Activated CD4-positive, alpha-beta T cell treated with anti-CD3 and anti-CD28 coated beads for 36 hours (primary cell): Measurements from ENCODE around the gene SVOPL. TPM values are rescaled to one million over a fixed set of nuclear protein-coding genes. Genes with fewer than 3 reads are reported as not detected.

ENCODE experiments used
- ATAC-seq: fragments of 200-7000 bp; cut with Tn5 transposase; one replicate; pipeline ENCODE4 v1.10.0; 2021; ENCODE audit warnings: mild to moderate bottlenecking, moderate library complexity
- CTCF ChIA-PET: fragments of 350-600 bp; sonication (Branson Sonifier 250); formaldehyde crosslinking; loops from one replicate; lab custom pipeline; 2021; ENCODE audit warnings: antibody characterized with exemption; lab: Charles Lee
- POLR2A ChIA-PET: fragments of 350-600 bp; sonication (Branson Sonifier 250); formaldehyde crosslinking; loops from one replicate; lab custom pipeline; 2021; ENCODE audit warnings: antibody characterized with exemption, inconsistent platforms; lab: Charles Lee
- DNase-seq: peaks from one replicate; pipeline ENCODE4 v3.0.0-alpha.2; 2020
- H3K27ac Mint-ChIP-seq: one replicate; pipeline ENCODE4 v1.8.0; 2021; ENCODE audit warnings: mixed read lengths
- H3K27me3 Mint-ChIP-seq: one replicate; pipeline ENCODE4 v1.8.0; 2021; ENCODE audit warnings: mixed read lengths
- H3K36me3 Mint-ChIP-seq: one replicate; pipeline ENCODE4 v1.8.0; 2021; ENCODE audit warnings: low read depth, mixed read lengths
- H3K4me1 Mint-ChIP-seq: one replicate; pipeline ENCODE4 v1.8.0; 2021; ENCODE audit warnings: mixed read lengths
- H3K4me3 Mint-ChIP-seq: one replicate; pipeline ENCODE4 v1.8.0; 2021; ENCODE audit warnings: mild to moderate bottlenecking, moderate library complexity, mixed read lengths
- H3K9me3 Mint-ChIP-seq: one replicate; pipeline ENCODE4 v1.8.0; 2021; ENCODE audit warnings: low read depth, mixed read lengths
- intact Hi-C, 2 experiments: fragments of 100-400 bp; cut with DNase I in 1 of 2; cut with micrococcal nuclease in 1 of 2; formaldehyde crosslinking; loops; one replicate each; pipeline versions ENCODE4 v1.14.2 to v1.15.1; 2022 to 2024; cut with DNase I, micrococcal nuclease
- total RNA-seq, 2 experiments: library from RNA; stranded (reverse); gene quantifications; one replicate each; pipeline ENCODE4 v1.2.3, GENCODE V29; 2021

SVOPL gene
- total RNA-seq, 2 experiments from 2014 or later, result not detected

DNA sequence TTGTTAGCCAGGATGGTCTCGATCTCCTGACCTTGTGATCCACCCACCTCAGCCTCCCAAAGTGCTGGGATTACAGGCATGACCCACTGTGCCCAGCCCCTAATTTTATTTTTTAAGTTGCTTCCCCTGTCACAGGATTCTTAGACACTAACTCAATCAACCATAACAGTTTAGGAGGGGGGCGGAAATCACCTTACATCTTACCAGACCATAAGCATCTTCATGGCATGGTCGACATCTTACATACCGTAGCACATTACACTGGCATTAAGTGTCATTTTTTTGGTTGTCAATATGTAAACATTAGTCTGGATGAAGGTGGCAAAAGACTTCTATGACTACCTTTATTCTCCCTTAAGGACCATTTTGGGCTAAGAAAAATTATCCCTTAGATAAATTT, 145.5 kb downstream of the SVOPL start:
- Mint-ChIP-seq H3K27ac (no peak overlapping the region), H3K9me3 (peaks cover 43% of the 10 kb centered on the region), H3K4me3 (no peak overlapping the region), H3K36me3 (peaks cover 89% of the 10 kb centered on the region), H3K27me3 (no peaks in the 10 kb centered on the region), H3K4me1 (no peaks in the 10 kb centered on the region)
- intact Hi-C loops, result no loop called here
- no peak for ATAC-seq
- DNase-seq, result no peak
- POLR2A ChIA-PET, result no interaction called here
- CTCF ChIA-PET, result interaction anchor here (0.6 kb wide), 1 partner anchor 1501 kb away, joined by 3 read pairs; no protein-coding TSS in a partner anchor

- CTCF ChIA-PET, result no interaction called here
- intact Hi-C loops, result no loop called here
- peaks cover 41% of the 10 kb centered on the region for H3K9me3 Mint-ChIP-seq
- DNase-seq (no peak), ATAC-seq (no peak)
- no peak overlapping the region for H3K27ac Mint-ChIP-seq
- H3K4me1 Mint-ChIP-seq, result no peaks in the 10 kb centered on the region
- no peaks in the 10 kb centered on the region for H3K27me3 Mint-ChIP-seq
- H3K36me3 Mint-ChIP-seq, result peaks cover 88% of the 10 kb centered on the region
- POLR2A ChIA-PET, result no interaction called here
- no peak overlapping the region for H3K4me3 Mint-ChIP-seq
Measured at GRCh38 chr7:138554674-138555073, 146.5 kb downstream of the SVOPL start.

DNA sequence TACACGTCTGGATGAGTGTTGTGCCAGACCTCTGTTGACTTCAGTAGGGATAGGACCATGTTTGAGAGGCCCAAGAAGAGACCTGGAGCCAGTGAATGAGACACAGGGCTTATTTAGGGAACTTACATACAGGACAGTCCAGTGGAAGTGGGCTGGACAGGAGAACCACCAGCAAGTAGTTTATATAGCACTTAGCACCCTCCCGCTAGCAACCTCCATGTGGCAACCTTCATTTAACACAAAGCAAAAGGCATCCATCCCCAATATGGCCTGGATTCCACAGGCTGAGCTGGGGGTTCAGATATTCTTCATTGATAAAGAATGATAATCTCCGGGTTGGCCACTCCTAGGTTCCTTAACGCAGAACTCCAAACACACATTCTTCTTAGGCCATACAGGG, 147.4 kb downstream of the SVOPL start:
- H3K36me3 Mint-ChIP-seq, result peaks cover 86% of the 10 kb centered on the region
- no peak overlapping the region for H3K4me3 Mint-ChIP-seq
- H3K9me3 Mint-ChIP-seq, result peaks cover 41% of the 10 kb centered on the region
- ChIA-PET POLR2A (no interaction called here), CTCF (no interaction called here)
- no peaks in the 10 kb centered on the region for H3K27me3 Mint-ChIP-seq
- intact Hi-C loops, result no loop called here
- H3K4me1 Mint-ChIP-seq, result no peaks in the 10 kb centered on the region
- DNase-seq (no peak), ATAC-seq (no peak)
- no peak overlapping the region for H3K27ac Mint-ChIP-seq

DNA sequence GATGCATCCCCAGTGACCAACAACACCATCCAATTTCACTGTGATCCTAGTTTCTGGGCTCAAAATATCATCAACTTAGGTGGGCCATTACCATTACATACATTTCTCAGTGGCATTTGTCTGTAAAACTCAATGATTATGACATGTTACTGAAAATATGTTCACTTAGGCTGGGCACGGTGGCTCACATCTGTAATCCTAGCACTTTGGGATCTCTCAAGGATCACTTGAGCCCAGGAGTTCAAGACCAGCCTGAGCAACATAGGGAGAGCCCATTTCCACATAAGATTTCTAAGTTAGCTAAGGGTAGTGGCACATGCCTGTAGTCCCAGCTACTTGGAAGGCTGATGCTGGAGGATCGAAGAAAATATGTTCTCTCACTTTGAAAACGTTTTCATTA, 150.1 kb downstream of the SVOPL start:
- intact Hi-C loops, result no loop called here
- ATAC-seq, result no peak
- Mint-ChIP-seq H3K27ac (no peak overlapping the region), H3K36me3 (peaks cover 70% of the 10 kb centered on the region), H3K27me3 (no peaks in the 10 kb centered on the region), H3K4me1 (no peaks in the 10 kb centered on the region), H3K9me3 (peaks cover 21% of the 10 kb centered on the region), H3K4me3 (no peak overlapping the region)
- ChIA-PET POLR2A (no interaction called here), CTCF (no interaction called here)
- DNase-seq, result no peak

GRCh38 chr7:138550337-138550736, 150.8 kb downstream of the SVOPL start:
- ChIA-PET CTCF (no interaction called here), POLR2A (no interaction called here)
- ATAC-seq (no peak), DNase-seq (no peak)
- H3K4me3 Mint-ChIP-seq, result no peak overlapping the region
- H3K36me3 Mint-ChIP-seq, result peaks cover 70% of the 10 kb centered on the region
- H3K27ac Mint-ChIP-seq, result no peak overlapping the region
- H3K27me3 Mint-ChIP-seq, result no peaks in the 10 kb centered on the region
- peaks cover 22% of the 10 kb centered on the region for H3K9me3 Mint-ChIP-seq
- intact Hi-C loops, result no loop called here
- H3K4me1 Mint-ChIP-seq, result no peaks in the 10 kb centered on the region

- Mint-ChIP-seq H3K9me3 (peaks cover 23% of the 10 kb centered on the region), H3K4me1 (no peaks in the 10 kb centered on the region), H3K4me3 (no peak overlapping the region), H3K27me3 (no peaks in the 10 kb centered on the region), H3K27ac (no peak overlapping the region), H3K36me3 (peaks cover 70% of the 10 kb centered on the region)
- no peak for DNase-seq
- intact Hi-C loops, result no loop called here
- no peak for ATAC-seq
- ChIA-PET POLR2A (no interaction called here), CTCF (no interaction called here)
Measured at GRCh38 chr7:138549082-138549481, 152.1 kb downstream of the SVOPL start.

DNA sequence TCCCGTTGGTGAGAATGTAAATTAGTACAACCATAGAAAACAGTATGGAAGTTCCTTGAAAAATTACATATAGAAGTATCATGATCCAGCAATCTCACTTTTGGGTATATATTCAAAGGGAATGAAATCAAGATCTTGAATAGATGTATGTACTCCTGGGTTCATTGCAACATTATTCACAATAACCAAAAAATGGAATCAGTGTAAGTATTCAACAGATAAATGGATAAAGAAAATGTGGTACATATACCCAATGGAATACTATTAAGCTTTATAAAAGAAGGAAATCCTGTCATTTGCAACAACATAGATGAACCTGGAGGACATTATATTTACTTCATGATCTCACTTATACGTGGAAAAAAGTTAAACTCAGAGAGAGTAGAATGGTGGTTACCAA, 154.3 kb downstream of the SVOPL start:
- intact Hi-C loops, result no loop called here
- Mint-ChIP-seq H3K9me3 (peaks cover 17% of the 10 kb centered on the region), H3K36me3 (peaks cover 62% of the 10 kb centered on the region), H3K4me3 (no peak overlapping the region), H3K27ac (no peak overlapping the region), H3K4me1 (peaks cover 5% of the 10 kb centered on the region), H3K27me3 (no peaks in the 10 kb centered on the region)
- ChIA-PET POLR2A (no interaction called here), CTCF (interaction anchor here (0.7 kb wide), 1 partner anchor 271 kb away, joined by 3 read pairs; no protein-coding TSS in a partner anchor)
- no peak for DNase-seq
- no peak for ATAC-seq

GRCh38 chr7:138546064-138546619, 155.0 kb downstream of the SVOPL start:
- H3K27me3 Mint-ChIP-seq, result no peaks in the 10 kb centered on the region
- peaks cover 66% of the 10 kb centered on the region for H3K36me3 Mint-ChIP-seq
- peaks cover 17% of the 10 kb centered on the region for H3K9me3 Mint-ChIP-seq
- ChIA-PET POLR2A (no interaction called here), CTCF (no interaction called here)
- H3K4me1 Mint-ChIP-seq, result peaks cover 9% of the 10 kb centered on the region
- intact Hi-C loops, result no loop called here
- H3K27ac Mint-ChIP-seq, result no peak overlapping the region
- H3K4me3 Mint-ChIP-seq, result no peak overlapping the region
- DNase-seq (no peak), ATAC-seq (no peak)

GRCh38 chr7:138545123-138545522, 156.0 kb downstream of the SVOPL start:
- Mint-ChIP-seq H3K4me1 (peaks cover 9% of the 10 kb centered on the region), H3K27ac (no peak overlapping the region), H3K4me3 (no peak overlapping the region), H3K27me3 (no peaks in the 10 kb centered on the region), H3K36me3 (peaks cover 64% of the 10 kb centered on the region), H3K9me3 (peaks cover 17% of the 10 kb centered on the region)
- CTCF ChIA-PET, result no interaction called here
- ATAC-seq (no peak), DNase-seq (no peak)
- POLR2A ChIA-PET, result no interaction called here
- intact Hi-C loops, result no loop called here

Other genes with a start within 250 kb of the SVOPL start
- gene TRIM24, start 241.1 kb downstream of the SVOPL start, total RNA-seq, result 10 to 100 TPM; 14.2 to 18.9 TPM
- gene TMEM213, start 96.6 kb upstream of the SVOPL start, total RNA-seq, result not detected
- under 1 TPM; 0.19 to 0.32 TPM for gene ATP6V0A4, start 96.8 kb upstream of the SVOPL start, total RNA-seq